Kidney (tissue), 14 donors: ENCODE data around the gene IARS1. TPM values are rescaled to one million over a fixed set of nuclear protein-coding genes. Genes with fewer than 3 reads are reported as not detected.

ENCODE experiments used
- DNase-seq, 5 donors: peaks; one replicate each; pipeline ENCODE4 v3.0.0-alpha.2; 2013 to 2020
- FAIRE-seq: peaks from 2 replicates; lab custom pipeline; 2012; peaks lifted over from hg19 to GRCh38; lab: Jason Lieb, UNC
- H3K27ac ChIP-seq, 2 donors: one replicate each; pipeline ENCODE4 v1.7.0; 2013; ENCODE audit warnings: low read depth in 2 of 2, low read length in 2 of 2, inconsistent platforms in 1 of 2
- H3K27me3 ChIP-seq: one replicate; pipeline ENCODE4 v1.7.1; 2013; ENCODE audit warnings: low read length, inconsistent platforms; ENCODE audit not compliant: control insufficient read depth, insufficient read depth
- H3K36me3 ChIP-seq, 3 donors: one replicate each; pipeline versions ENCODE4 v1.7.0 to v1.7.1; 2013; ENCODE audit warnings: low read length in 3 of 3, control low read depth in 1 of 3, inconsistent platforms in 1 of 3; ENCODE audit not compliant: insufficient read depth in 3 of 3, control insufficient read depth in 2 of 3
- H3K4me1 ChIP-seq, 3 donors: one replicate each; pipeline versions ENCODE4 v1.7.0 to v1.7.1; 2013; ENCODE audit warnings: low read length in 3 of 3, inconsistent platforms in 1 of 3, low read depth in 1 of 3; ENCODE audit not compliant: control insufficient read depth in 2 of 3, insufficient read depth in 2 of 3
- H3K4me3 ChIP-seq, 3 donors: one replicate each; pipeline versions ENCODE4 v1.7.0 to v1.8.1; 2013; ENCODE audit warnings: low read length in 3 of 3, control low read depth in 1 of 3, inconsistent platforms in 1 of 3
- H3K9ac ChIP-seq, 3 donors: one replicate each; pipeline versions ENCODE4 v1.7.0 to v1.7.1; 2013; ENCODE audit warnings: low read length in 3 of 3, control low read depth in 1 of 3, inconsistent platforms in 1 of 3
- H3K9me3 ChIP-seq, 3 donors: one replicate each; pipeline versions ENCODE4 v1.7.0 to v1.7.1; 2013; ENCODE audit warnings: low read length in 3 of 3, control low read depth in 1 of 3, inconsistent platforms in 1 of 3; ENCODE audit not compliant: control insufficient read depth in 2 of 3, insufficient read depth in 1 of 3
- intact Hi-C: fragments of 100-400 bp; cut with DNase I; formaldehyde crosslinking; loops from one replicate; pipeline ENCODE4 v1.11.1; 2022
- polyA plus RNA-seq: library from polyadenylated mRNA; stranded (reverse); fragments of 350-450 nt; fragmentation: Illumina TruSeq; extraction: RNeasy Lipid Tissue Mini Kit (QIAGEN cat#74804); gene quantifications from one replicate; pipeline ENCODE4 v1.2.3, GENCODE V29; 2014; ENCODE audit warnings: low read depth, low replicate concordance; ENCODE audit not compliant: insufficient read depth
- total RNA-seq: library from RNA; stranded (reverse); fragmentation: NEBNext Ultra II Directional; extraction: Animal tissue kit (Norgen Biotek cat#: 25700); gene quantifications from one replicate; pipeline ENCODE4 v1.2.1, GENCODE V29; 2021
- TF ChIP-seq, protein P1 (sequence below): IDR thresholded peaks from 3 replicates; pipeline ENCODE4 v1.5.1; 2012; ENCODE audit warnings: mild to moderate bottlenecking, moderate library complexity, borderline replicate concordance; ENCODE audit not compliant: insufficient read depth; ENCODE audit errors: extremely low read depth
- donor health status: control.
- donor health status: control.
- donor health status: control.
- donor health status: control.
- donor health status: control.
- donor health status: DM: yes; HTN: yes; CAD: no.
- donor health status: Normal renal cell carcinoma (clear cell type).

Gene IARS1
- total and polyA plus RNA-seq, 2 donors from 2014 or later = 30.7 to 98.3 TPM

DNA sequence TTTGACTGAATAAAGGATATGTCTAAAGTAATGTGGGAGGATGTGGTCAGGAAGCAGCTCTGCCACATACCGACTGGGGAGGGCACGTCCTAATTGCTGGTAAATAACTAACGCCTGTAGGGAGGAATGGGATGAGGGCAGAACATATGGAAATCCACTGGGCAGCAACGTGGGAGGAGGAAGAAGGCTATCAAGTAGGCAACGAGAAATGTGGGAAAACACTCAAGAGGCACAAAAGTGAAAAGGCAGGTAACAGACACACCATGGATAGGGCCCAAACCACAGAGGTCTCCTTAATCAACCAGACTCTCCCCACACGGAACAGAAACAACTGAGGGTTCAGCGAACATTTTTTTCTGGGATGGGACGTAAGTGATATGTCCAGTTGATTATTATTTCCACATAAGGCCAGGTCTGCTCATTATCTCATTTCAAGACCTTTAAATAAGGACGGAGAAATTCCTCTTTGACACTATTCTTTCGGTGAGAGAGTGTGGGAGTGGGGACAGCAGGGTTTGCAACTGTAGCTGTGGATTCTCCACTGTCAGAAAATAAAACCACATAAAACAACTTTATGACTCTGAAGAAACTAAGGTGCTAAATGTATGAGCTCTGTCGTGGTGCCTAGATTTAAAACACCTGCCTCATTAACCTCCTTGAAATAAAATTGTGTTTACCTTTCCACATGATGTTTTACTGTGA lies 17.0 kb downstream of the IARS1 start:
- FAIRE-seq = no peak
- intact Hi-C loops = no loop called here
- peaks cover 0 to 2% (median 0%) of the 10 kb centered on the region in 3 donors for H3K4me1 ChIP-seq
- H3K27me3 ChIP-seq = no peaks in the 10 kb centered on the region
- H3K9ac ChIP-seq = no peak overlapping the region
- TF ChIP-seq, protein P1, sequence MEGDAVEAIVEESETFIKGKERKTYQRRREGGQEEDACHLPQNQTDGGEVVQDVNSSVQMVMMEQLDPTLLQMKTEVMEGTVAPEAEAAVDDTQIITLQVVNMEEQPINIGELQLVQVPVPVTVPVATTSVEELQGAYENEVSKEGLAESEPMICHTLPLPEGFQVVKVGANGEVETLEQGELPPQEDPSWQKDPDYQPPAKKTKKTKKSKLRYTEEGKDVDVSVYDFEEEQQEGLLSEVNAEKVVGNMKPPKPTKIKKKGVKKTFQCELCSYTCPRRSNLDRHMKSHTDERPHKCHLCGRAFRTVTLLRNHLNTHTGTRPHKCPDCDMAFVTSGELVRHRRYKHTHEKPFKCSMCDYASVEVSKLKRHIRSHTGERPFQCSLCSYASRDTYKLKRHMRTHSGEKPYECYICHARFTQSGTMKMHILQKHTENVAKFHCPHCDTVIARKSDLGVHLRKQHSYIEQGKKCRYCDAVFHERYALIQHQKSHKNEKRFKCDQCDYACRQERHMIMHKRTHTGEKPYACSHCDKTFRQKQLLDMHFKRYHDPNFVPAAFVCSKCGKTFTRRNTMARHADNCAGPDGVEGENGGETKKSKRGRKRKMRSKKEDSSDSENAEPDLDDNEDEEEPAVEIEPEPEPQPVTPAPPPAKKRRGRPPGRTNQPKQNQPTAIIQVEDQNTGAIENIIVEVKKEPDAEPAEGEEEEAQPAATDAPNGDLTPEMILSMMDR = no peak
- H3K9me3 ChIP-seq = no peaks in the 10 kb centered on the region
- H3K27ac ChIP-seq = no peak overlapping the region
- H3K36me3 ChIP-seq = peaks cover 15 to 67% (median 34%) of the 10 kb centered on the region in 3 donors
- no peak overlapping the region for H3K4me3 ChIP-seq
- DNase-seq = peak in 4 of 5 donors; percentile 71 to 90 (median 82)

DNA sequence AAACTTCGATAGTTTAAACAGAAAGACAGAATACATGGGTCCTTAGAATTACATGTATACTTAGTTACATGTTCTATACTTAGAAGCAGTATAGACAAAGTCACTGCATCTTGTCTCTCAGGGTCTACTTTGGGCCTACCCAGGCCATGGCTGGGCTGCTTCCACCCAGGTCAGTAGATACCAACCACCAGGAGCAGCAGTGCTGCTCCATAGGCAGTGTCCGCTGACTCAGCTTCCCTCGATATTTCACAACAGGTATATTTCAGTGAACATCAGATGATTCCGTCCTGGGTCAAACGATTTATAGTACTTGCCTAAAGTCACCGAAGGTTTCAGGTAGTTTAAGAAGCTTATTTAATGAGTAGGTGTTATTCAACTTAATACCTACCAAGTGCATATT lies 18.0 kb downstream of the IARS1 start:
- no peak overlapping the region for H3K4me3 ChIP-seq
- peaks cover 22 to 74% (median 41%) of the 10 kb centered on the region in 3 donors for H3K36me3 ChIP-seq
- DNase-seq = no peak
- H3K9ac ChIP-seq = no peak overlapping the region
- H3K27me3 ChIP-seq = no peaks in the 10 kb centered on the region
- no peaks in the 10 kb centered on the region for H3K9me3 ChIP-seq
- H3K27ac ChIP-seq = no peak overlapping the region
- TF ChIP-seq, protein P1 = no peak
- intact Hi-C loops = no loop called here
- peaks cover 0 to 2% (median 0%) of the 10 kb centered on the region in 3 donors for H3K4me1 ChIP-seq
- no peak for FAIRE-seq

DNA sequence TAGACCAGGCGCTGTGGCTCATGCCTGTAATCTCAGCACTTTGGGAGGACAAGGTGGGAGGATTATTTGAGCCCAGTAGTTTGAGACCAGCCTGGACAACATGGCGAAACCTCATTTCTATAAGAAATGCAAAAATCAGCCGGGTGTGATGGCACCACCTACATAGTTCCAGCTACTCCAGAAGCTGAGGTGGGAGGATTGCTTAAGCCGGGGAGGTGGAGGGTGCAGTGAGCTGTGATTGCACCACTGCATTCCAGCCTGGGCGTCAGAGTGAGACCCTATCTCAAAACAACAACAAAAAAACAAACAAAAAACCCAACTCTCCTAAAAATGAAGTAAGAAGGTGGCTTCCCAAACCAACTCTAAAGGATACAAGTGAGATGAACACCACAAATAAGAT lies 23.0 kb downstream of the IARS1 start:
- no peaks in the 10 kb centered on the region for H3K27me3 ChIP-seq
- TF ChIP-seq, protein P1 = no peak
- peaks cover 26 to 75% (median 47%) of the 10 kb centered on the region in 3 donors for H3K36me3 ChIP-seq
- H3K4me1 ChIP-seq = peaks cover 0 to under 1% (median 0%) of the 10 kb centered on the region in 3 donors
- intact Hi-C loops = no loop called here
- H3K9me3 ChIP-seq = no peaks in the 10 kb centered on the region
- no peak for FAIRE-seq
- H3K27ac ChIP-seq = no peak overlapping the region
- DNase-seq = peak in 2 of 5 donors; percentile 33 to 44
- no peak overlapping the region for H3K9ac ChIP-seq
- no peak overlapping the region for H3K4me3 ChIP-seq
